Neural cell (in vitro differentiated cells): Measurements from ENCODE around the gene DMAP1. TPM values are rescaled to one million over a fixed set of nuclear protein-coding genes. Genes with fewer than 3 reads are reported as not detected.
A peak's percentile ranks its signal among the peaks of the same experiment; 100 is the strongest.

Source experiments
- H2AFZ ChIP-seq: fragments of 200-600, 300-800 bp; sonication (generic), shearing (Covaris generic); 2 replicates; pipeline ENCODE4 v1.6.0; 2014; ENCODE audit warnings: low read depth, mild to moderate bottlenecking, antibody characterized with exemption, low read length, moderate library complexity
- H3F3A ChIP-seq: fragments of 200-600 bp; shearing (Covaris generic); 2 replicates; pipeline ENCODE4 v1.6.1; 2016; ENCODE audit warnings: mild to moderate bottlenecking, moderate library complexity, mixed read lengths, antibody characterized with exemption, low read length; ENCODE audit not compliant: insufficient read depth, poor library complexity, severe bottlenecking
- H3K27ac ChIP-seq: fragments of 200-600, 300-800 bp; sonication (generic), shearing (Covaris generic); 2 replicates; pipeline ENCODE4 v1.5.1; 2014; ENCODE audit warnings: mild to moderate bottlenecking, low read length, moderate library complexity
- H3K27me3 ChIP-seq: fragments of 300-800, 200-600 bp; sonication (generic), shearing (Covaris generic); 2 replicates; pipeline ENCODE4 v1.6.0; 2014; ENCODE audit warnings: mild to moderate bottlenecking, low read depth, low read length, moderate library complexity; ENCODE audit not compliant: insufficient read depth
- H3K36me3 ChIP-seq: fragments of 300-800, 200-600 bp; sonication (generic), shearing (Covaris generic); 2 replicates; pipeline ENCODE4 v1.5.1; 2014; ENCODE audit warnings: mild to moderate bottlenecking, antibody characterized with exemption, low read length, moderate library complexity; ENCODE audit not compliant: insufficient read depth
- H3K4me2 ChIP-seq: fragments of 300-800, 200-600 bp; sonication (generic), shearing (Covaris generic); 2 replicates; pipeline ENCODE4 v1.6.0; 2014; ENCODE audit warnings: mild to moderate bottlenecking, low read length
- H3K4me3 ChIP-seq: fragments of 300-800, 200-600 bp; sonication (generic), shearing (Covaris generic); 2 replicates; pipeline ENCODE4 v1.5.1; 2014; ENCODE audit warnings: mild to moderate bottlenecking, low read length, moderate library complexity
- H3K79me2 ChIP-seq: fragments of 200-600 bp; shearing (Covaris generic); replicated peaks from 2 replicates; pipeline ENCODE4 v1.6.0; 2014; ENCODE audit warnings: mild to moderate bottlenecking, low read length, moderate library complexity; ENCODE audit not compliant: insufficient read depth
- H3K9ac ChIP-seq: fragments of 300-800, 200-600 bp; sonication (generic), shearing (Covaris generic); 2 replicates; pipeline ENCODE4 v1.6.1; 2016; ENCODE audit warnings: mild to moderate bottlenecking, low read length, mixed read lengths
- H3K9me2 ChIP-seq: fragments of 200-600 bp; shearing (Covaris generic); 2 replicates; pipeline ENCODE4 v1.6.1; 2016; ENCODE audit warnings: mild to moderate bottlenecking, low read length, mixed read lengths; ENCODE audit not compliant: insufficient read depth
- H3K9me3 ChIP-seq: fragments of 200-600, 300-800 bp; sonication (generic), shearing (Covaris generic); 2 replicates; pipeline ENCODE4 v1.6.1; 2016; ENCODE audit warnings: mild to moderate bottlenecking, mixed run types, low read length, moderate library complexity, mixed read lengths
- H4K20me1 ChIP-seq: fragments of 200-600 bp; shearing (Covaris generic); 2 replicates; pipeline ENCODE4 v1.6.1; 2016; ENCODE audit warnings: mild to moderate bottlenecking, mixed run types; ENCODE audit not compliant: insufficient read depth
- EP300 ChIP-seq: fragments of 450-650 bp; conservative IDR thresholded peaks from 2 replicates; pipeline ENCODE4 v1.6.1; 2014; ENCODE audit warnings: antibody characterized with exemption, mild to moderate bottlenecking, moderate library complexity; ENCODE audit not compliant: poor library complexity, severe bottlenecking
- EZH2 ChIP-seq: fragments of 200-600, 300-800 bp; shearing (Covaris generic), sonication (generic); IDR thresholded peaks from 2 replicates; pipeline ENCODE4 v1.6.1; 2014; ENCODE audit warnings: antibody characterized with exemption, low read length, borderline replicate concordance, mild to moderate bottlenecking; ENCODE audit not compliant: insufficient read depth, poor library complexity, severe bottlenecking
- MXI1 ChIP-seq: fragments of 450-650 bp; conservative IDR thresholded peaks from 2 replicates; pipeline ENCODE4 v1.6.1; 2014; ENCODE audit warnings: antibody characterized with exemption, mild to moderate bottlenecking; ENCODE audit not compliant: poor library complexity, severe bottlenecking
- POLR2AphosphoS5 ChIP-seq: IDR thresholded peaks from 2 replicates; pipeline ENCODE4 v1.6.1; 2012
- RAD21 ChIP-seq: fragments of 450-650 bp; conservative IDR thresholded peaks from 2 replicates; pipeline ENCODE4 v1.6.1; 2014; ENCODE audit warnings: antibody characterized with exemption, mild to moderate bottlenecking, moderate library complexity
- SMC3 ChIP-seq: fragments of 450-650 bp; conservative IDR thresholded peaks from 2 replicates; pipeline ENCODE4 v1.6.1; 2014; ENCODE audit warnings: antibody characterized with exemption, mild to moderate bottlenecking, moderate library complexity; ENCODE audit not compliant: poor library complexity
- TAF1 ChIP-seq: IDR thresholded peaks from 2 replicates; pipeline ENCODE4 v1.6.1; 2012; ENCODE audit warnings: low read depth
- polyA minus RNA-seq: library from RNA; depleted of rRNA, polyadenylated mRNA; stranded (reverse); fragments of >200 nt; gene quantifications from 2 replicates; pipeline ENCODE4 v1.2.3, GENCODE V29; 2014
- polyA plus RNA-seq: library from polyadenylated mRNA; depleted of rRNA; stranded (reverse); fragments of >200 nt; gene quantifications from 2 replicates; pipeline ENCODE4 v1.2.3, GENCODE V29; 2014
- TF ChIP-seq, protein P1 (sequence below): IDR thresholded peaks from 2 replicates; pipeline ENCODE4 v1.6.1; 2012; ENCODE audit warnings: borderline replicate concordance
- TF ChIP-seq, protein P2 (sequence below): fragments of 450-650 bp; IDR thresholded peaks from 2 replicates; pipeline ENCODE4 v1.5.1; 2014; ENCODE audit warnings: antibody characterized with exemption, mild to moderate bottlenecking, moderate library complexity; ENCODE audit not compliant: poor library complexity, severe bottlenecking

Gene DMAP1, protein sequence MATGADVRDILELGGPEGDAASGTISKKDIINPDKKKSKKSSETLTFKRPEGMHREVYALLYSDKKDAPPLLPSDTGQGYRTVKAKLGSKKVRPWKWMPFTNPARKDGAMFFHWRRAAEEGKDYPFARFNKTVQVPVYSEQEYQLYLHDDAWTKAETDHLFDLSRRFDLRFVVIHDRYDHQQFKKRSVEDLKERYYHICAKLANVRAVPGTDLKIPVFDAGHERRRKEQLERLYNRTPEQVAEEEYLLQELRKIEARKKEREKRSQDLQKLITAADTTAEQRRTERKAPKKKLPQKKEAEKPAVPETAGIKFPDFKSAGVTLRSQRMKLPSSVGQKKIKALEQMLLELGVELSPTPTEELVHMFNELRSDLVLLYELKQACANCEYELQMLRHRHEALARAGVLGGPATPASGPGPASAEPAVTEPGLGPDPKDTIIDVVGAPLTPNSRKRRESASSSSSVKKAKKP
- polyA plus RNA-seq (46.4 and 55.6 TPM in 2 replicates), polyA minus RNA-seq (41.2 and 41.9 TPM in 2 replicates)

DNA sequence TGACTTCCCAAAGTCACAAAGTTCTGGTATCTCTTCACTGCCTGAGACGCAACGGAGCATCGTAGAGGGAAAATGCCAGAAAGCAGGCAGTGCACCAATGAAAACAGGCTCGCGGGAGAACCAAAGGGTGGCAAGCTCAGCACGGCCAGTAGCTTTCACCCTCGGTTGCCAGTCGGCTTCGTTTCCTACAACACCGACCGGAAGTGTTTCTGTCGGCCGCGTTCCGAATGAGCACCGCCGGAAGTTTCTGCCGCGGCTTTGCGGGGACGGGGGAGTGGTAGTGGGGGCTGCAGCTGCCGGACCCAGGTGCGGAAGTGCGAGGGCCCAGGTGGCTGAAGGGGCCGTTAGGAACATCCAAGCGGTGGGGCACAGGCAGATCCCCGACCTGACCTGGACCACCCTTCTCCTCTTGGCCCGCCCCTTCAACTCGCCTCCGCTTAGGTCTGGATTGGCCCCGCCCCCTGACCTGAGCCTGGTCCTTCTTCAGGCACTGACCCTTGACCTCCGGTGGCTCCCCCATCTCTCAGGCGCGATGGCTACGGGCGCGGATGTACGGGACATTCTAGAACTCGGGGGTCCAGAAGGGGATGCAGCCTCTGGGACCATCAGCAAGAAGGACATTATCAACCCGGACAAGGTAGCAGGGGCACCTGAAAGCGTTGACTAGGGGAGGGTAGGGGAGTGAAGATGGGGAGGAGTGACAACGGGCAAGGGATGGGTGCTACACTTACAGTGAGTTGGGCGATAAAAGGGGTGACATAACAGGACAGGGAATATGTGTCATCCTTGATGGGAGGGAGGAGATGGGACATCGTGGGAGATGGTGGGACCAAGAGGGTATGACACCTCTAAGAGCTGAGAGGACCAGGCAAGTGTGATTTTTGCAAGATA is at the start of gene DMAP1:
Gene DMAP1 (plus strand): TSS at position 250 of the 891 bp plus-strand sequence. CDS start 283 bp downstream, at position 533.
- no peak for TF ChIP-seq EZH2
- peak; percentile 65 for TF ChIP-seq EP300
- TF ChIP-seq, protein P1, sequence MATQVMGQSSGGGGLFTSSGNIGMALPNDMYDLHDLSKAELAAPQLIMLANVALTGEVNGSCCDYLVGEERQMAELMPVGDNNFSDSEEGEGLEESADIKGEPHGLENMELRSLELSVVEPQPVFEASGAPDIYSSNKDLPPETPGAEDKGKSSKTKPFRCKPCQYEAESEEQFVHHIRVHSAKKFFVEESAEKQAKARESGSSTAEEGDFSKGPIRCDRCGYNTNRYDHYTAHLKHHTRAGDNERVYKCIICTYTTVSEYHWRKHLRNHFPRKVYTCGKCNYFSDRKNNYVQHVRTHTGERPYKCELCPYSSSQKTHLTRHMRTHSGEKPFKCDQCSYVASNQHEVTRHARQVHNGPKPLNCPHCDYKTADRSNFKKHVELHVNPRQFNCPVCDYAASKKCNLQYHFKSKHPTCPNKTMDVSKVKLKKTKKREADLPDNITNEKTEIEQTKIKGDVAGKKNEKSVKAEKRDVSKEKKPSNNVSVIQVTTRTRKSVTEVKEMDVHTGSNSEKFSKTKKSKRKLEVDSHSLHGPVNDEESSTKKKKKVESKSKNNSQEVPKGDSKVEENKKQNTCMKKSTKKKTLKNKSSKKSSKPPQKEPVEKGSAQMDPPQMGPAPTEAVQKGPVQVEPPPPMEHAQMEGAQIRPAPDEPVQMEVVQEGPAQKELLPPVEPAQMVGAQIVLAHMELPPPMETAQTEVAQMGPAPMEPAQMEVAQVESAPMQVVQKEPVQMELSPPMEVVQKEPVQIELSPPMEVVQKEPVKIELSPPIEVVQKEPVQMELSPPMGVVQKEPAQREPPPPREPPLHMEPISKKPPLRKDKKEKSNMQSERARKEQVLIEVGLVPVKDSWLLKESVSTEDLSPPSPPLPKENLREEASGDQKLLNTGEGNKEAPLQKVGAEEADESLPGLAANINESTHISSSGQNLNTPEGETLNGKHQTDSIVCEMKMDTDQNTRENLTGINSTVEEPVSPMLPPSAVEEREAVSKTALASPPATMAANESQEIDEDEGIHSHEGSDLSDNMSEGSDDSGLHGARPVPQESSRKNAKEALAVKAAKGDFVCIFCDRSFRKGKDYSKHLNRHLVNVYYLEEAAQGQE: peak; percentile 71
- TF ChIP-seq RAD21: peak; percentile 78
- peak; percentile 76 for TF ChIP-seq MXI1
- TF ChIP-seq, protein P2, sequence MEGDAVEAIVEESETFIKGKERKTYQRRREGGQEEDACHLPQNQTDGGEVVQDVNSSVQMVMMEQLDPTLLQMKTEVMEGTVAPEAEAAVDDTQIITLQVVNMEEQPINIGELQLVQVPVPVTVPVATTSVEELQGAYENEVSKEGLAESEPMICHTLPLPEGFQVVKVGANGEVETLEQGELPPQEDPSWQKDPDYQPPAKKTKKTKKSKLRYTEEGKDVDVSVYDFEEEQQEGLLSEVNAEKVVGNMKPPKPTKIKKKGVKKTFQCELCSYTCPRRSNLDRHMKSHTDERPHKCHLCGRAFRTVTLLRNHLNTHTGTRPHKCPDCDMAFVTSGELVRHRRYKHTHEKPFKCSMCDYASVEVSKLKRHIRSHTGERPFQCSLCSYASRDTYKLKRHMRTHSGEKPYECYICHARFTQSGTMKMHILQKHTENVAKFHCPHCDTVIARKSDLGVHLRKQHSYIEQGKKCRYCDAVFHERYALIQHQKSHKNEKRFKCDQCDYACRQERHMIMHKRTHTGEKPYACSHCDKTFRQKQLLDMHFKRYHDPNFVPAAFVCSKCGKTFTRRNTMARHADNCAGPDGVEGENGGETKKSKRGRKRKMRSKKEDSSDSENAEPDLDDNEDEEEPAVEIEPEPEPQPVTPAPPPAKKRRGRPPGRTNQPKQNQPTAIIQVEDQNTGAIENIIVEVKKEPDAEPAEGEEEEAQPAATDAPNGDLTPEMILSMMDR: peak; percentile 67
- TF ChIP-seq TAF1: no peak
- peak; percentile 76 for TF ChIP-seq SMC3
- peak; percentile 88 for TF ChIP-seq POLR2AphosphoS5
- Histone ChIP-seq H3K4me2 (peak within 1 kb of the TSS; percentile 96), H3K27me3 (no peaks in the 10 kb centered on the region), H3K9me2 (no peaks in the 10 kb centered on the region), H4K20me1 (no peaks in the 10 kb centered on the region), H3K27ac (peak within 1 kb of the TSS; percentile 34), H3K4me3 (peak within 1 kb of the TSS; percentile 73), H3K9me3 (no peaks in the 10 kb centered on the region), H2AFZ (peak within 1 kb of the TSS; percentile 86), H3F3A (no peaks in the 10 kb centered on the region), H3K9ac (peak within 1 kb of the TSS; percentile 80), H3K79me2 (peaks cover 7% of the 10 kb centered on the region), H3K36me3 (no peaks in the 10 kb centered on the region)

DNA sequence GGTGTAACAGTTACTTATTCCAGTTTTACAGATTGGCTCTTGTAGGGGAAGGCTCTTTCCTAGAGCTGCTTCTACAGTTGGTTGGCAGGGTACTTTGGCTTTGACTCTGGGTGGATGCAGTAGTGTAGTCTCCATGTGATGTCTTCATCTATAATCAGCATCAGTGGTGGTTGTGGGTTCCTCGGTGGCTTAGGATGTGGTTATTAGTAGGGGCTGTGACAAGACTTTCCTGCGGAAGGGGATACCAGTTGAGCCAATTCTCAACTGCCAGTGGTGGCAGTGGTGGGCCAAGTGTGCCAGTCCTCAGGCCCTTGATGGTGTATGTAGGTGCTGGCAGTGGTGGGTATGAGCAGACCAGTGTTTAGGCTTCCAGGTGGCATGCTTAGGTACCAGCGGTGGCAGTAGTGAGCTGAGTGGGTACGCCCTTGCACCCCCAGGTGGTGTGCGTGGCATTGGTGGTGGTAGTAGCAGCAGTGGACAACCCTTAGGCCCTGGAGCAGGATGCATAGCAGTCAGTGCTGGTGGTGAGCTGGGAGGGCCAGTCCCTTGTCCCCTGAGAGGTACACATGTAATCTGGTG is 44.7 kb upstream of the DMAP1 start:
- no peak for TF ChIP-seq TAF1
- TF ChIP-seq, protein P1: no peak
- TF ChIP-seq RAD21: no peak
- no peak for TF ChIP-seq EZH2
- TF ChIP-seq, protein P2: no peak
- no peak for TF ChIP-seq MXI1
- no peak for TF ChIP-seq SMC3
- TF ChIP-seq POLR2AphosphoS5: no peak
- TF ChIP-seq EP300: no peak
- no peak overlapping the region for H3K4me3 ChIP-seq

More for the DNA sequence above, 44.7 kb upstream of the DMAP1 start:
- H2AFZ ChIP-seq: no peak overlapping the region
- no peaks in the 10 kb centered on the region for H3K9me3 ChIP-seq
- H3K36me3 ChIP-seq: no peaks in the 10 kb centered on the region
- no peaks in the 10 kb centered on the region for H3K79me2 ChIP-seq
- no peaks in the 10 kb centered on the region for H3K9me2 ChIP-seq
- no peak overlapping the region for H3K4me2 ChIP-seq
- H3K27me3 ChIP-seq: no peaks in the 10 kb centered on the region
- H4K20me1 ChIP-seq: no peaks in the 10 kb centered on the region
- H3K27ac ChIP-seq: no peak overlapping the region
- H3K9ac ChIP-seq: no peak overlapping the region
- no peaks in the 10 kb centered on the region for H3F3A ChIP-seq
